Left hindlimb (tissue), 1 donor: Measurements from ENCODE around the gene INPP1.

Experiments
- DNase-seq: peaks from one replicate; pipeline ENCODE4 v3.0.0-alpha.2; 2018

INPP1 gene

GRCh38 chr2:190365499-190366204 is 22.3 kb downstream of the INPP1 start:
- no peak for DNase-seq

GRCh38 chr2:190366248-190366753 is 22.9 kb downstream of the INPP1 start:
- DNase-seq, result no peak

- no peak for DNase-seq
Observed at GRCh38 chr2:190367091-190367490, 23.7 kb downstream of the INPP1 start.

- no peak for DNase-seq
Observed at GRCh38 chr2:190369635-190370034, 26.2 kb downstream of the INPP1 start.

- no peak for DNase-seq
Observed at GRCh38 chr2:190376083-190376482, 32.7 kb downstream of the INPP1 start.

- DNase-seq, result no peak
Observed at GRCh38 chr2:190376591-190377245, 33.3 kb downstream of the INPP1 start.

GRCh38 chr2:190378880-190379237 is 35.5 kb downstream of the INPP1 start:
- no peak for DNase-seq

- peak; percentile 64 for DNase-seq
Observed at GRCh38 chr2:190379249-190379964, 36.0 kb downstream of the INPP1 start.

- DNase-seq, result no peak
Observed at GRCh38 chr2:190380962-190381412, 37.6 kb downstream of the INPP1 start.

GRCh38 chr2:190382851-190383250 is 39.5 kb downstream of the INPP1 start:
- no peak for DNase-seq

GRCh38 chr2:190387422-190387821 is 44.0 kb downstream of the INPP1 start:
- no peak for DNase-seq

GRCh38 chr2:190396271-190396670 is 52.9 kb downstream of the INPP1 start:
- DNase-seq, result no peak

GRCh38 chr2:190402986-190403603 is 59.7 kb downstream of the INPP1 start:
- no peak for DNase-seq

GRCh38 chr2:190404487-190404886 is 61.1 kb downstream of the INPP1 start:
- DNase-seq, result no peak

- no peak for DNase-seq
Observed at GRCh38 chr2:190405070-190405469, 61.7 kb downstream of the INPP1 start.

GRCh38 chr2:190405995-190406394 is 62.6 kb downstream of the INPP1 start:
- no peak for DNase-seq

GRCh38 chr2:190406805-190407204 is 63.4 kb downstream of the INPP1 start:
- DNase-seq, result no peak

GRCh38 chr2:190407246-190407661 is 63.9 kb downstream of the INPP1 start:
- no peak for DNase-seq

- peak; percentile 42 for DNase-seq
Observed at GRCh38 chr2:190407662-190408537, 64.5 kb downstream of the INPP1 start, which contains the start of gene MFSD6. Gene MFSD6 (plus strand): TSS chr2:190408355. CDS start chr2:190436030, 27,675 bp downstream.

GRCh38 chr2:190408538-190409271 is 65.3 kb downstream of the INPP1 start:
- DNase-seq, result peak; percentile 53

GRCh38 chr2:190409616-190410015 is 66.2 kb downstream of the INPP1 start:
- DNase-seq, result no peak
